ENCODE results near the gene TSC2. TPM values are rescaled to one million over a fixed set of nuclear protein-coding genes. Genes with fewer than 3 reads are reported as not detected.
A peak's percentile ranks its signal among the peaks of the same experiment; 100 is the strongest.

The TSC2 gene
- total and polyA plus RNA-seq, 2 of the 13 experiments (the other 11 are each of a cell fraction or from before 2014, with no cell fraction given): 19.6 to 40.4 TPM

DNA sequence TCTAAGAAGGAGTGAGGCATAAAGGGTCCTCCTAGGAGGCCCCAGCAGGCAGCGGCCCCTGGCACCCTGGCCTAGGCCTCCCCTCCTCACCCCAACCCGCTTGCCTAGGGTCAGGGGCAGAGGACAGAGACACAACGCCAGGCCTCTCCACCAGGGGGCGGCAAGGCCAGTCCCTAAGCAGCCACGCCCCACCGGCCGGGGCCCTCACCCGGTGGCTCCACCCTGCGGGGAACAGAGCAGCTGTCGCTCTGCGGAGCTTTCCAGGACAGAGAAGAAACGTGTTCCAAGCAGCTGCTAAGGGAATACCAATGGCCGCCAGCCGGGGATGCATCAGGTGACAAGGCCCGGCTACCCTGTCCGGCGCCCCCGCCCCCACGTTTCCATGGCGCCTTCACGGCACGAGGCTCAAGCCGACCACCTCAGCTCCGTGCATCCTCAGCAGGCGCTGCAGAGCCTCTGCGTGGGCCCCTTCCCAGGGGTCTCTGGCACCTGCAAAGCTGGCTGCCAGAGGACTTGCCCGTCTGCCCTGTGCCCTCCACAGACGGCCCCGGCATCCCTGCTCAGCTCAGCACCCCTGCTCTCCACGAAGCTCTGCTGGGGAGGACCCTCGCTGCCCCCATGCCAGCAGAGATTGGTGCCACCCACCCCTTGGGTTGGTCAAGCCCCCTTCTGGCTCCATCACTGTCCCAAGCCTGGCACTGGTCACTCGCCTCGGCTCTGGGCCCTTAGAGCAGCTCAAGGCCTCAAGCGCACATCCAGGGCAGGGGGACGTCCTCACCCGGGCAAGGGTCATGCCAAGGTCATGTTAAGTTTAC lies 43.8 kb upstream of the TSC2 start (continued):
- TF ChIP-seq, protein P1, sequence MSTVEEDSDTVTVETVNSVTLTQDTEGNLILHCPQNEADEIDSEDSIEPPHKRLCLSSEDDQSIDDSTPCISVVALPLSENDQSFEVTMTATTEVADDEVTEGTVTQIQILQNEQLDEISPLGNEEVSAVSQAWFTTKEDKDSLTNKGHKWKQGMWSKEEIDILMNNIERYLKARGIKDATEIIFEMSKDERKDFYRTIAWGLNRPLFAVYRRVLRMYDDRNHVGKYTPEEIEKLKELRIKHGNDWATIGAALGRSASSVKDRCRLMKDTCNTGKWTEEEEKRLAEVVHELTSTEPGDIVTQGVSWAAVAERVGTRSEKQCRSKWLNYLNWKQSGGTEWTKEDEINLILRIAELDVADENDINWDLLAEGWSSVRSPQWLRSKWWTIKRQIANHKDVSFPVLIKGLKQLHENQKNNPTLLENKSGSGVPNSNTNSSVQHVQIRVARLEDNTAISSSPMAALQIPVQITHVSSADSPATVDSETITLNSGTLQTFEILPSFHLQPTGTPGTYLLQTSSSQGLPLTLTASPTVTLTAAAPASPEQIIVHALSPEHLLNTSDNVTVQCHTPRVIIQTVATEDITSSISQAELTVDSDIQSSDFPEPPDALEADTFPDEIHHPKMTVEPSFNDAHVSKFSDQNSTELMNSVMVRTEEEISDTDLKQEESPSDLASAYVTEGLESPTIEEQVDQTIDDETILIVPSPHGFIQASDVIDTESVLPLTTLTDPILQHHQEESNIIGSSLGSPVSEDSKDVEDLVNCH (CRISPR knock-in tag; IDR thresholded peaks at IDR 0.05): no peak
- TF ChIP-seq ZNF790 (CRISPR knock-in tag; IDR thresholded peaks at IDR 0.05; ENCODE audit: borderline replicate concordance) (no peak), MTF1 (CRISPR knock-in tag; IDR thresholded peaks at IDR 0.05) (no peak), ZNF430 (CRISPR knock-in tag; IDR thresholded peaks at IDR 0.05) (no peak), ZNF530 (CRISPR knock-in tag; IDR thresholded peaks at IDR 0.05; ENCODE audit: low read depth) (no peak), CCAR2 (optimal IDR thresholded peaks at IDR 0.05; ENCODE audit: low read depth, low read length) (no peak), POLR2G (IDR thresholded peaks at IDR 0.05; ENCODE audit: low read depth, low read length) (no peak), ERF (CRISPR knock-in tag; IDR thresholded peaks at IDR 0.05) (peak; percentile 71), KMT2B (CRISPR knock-in tag; IDR thresholded peaks at IDR 0.05) (no peak), ZNF614 (CRISPR knock-in tag; IDR thresholded peaks at IDR 0.05; ENCODE audit: borderline replicate concordance) (peak; percentile 72; the same call in 1 of the 2 replicates), POLR2A (IDR thresholded peaks at IDR 0.05; ENCODE audit: insufficient read depth in 1 of 2, low read depth in 2 of 2, low read length in 2 of 2) (no peak), ZNF138 (CRISPR knock-in tag; IDR thresholded peaks at IDR 0.05; ENCODE audit: low read depth) (no peak)
- TF ChIP-seq, protein P2, sequence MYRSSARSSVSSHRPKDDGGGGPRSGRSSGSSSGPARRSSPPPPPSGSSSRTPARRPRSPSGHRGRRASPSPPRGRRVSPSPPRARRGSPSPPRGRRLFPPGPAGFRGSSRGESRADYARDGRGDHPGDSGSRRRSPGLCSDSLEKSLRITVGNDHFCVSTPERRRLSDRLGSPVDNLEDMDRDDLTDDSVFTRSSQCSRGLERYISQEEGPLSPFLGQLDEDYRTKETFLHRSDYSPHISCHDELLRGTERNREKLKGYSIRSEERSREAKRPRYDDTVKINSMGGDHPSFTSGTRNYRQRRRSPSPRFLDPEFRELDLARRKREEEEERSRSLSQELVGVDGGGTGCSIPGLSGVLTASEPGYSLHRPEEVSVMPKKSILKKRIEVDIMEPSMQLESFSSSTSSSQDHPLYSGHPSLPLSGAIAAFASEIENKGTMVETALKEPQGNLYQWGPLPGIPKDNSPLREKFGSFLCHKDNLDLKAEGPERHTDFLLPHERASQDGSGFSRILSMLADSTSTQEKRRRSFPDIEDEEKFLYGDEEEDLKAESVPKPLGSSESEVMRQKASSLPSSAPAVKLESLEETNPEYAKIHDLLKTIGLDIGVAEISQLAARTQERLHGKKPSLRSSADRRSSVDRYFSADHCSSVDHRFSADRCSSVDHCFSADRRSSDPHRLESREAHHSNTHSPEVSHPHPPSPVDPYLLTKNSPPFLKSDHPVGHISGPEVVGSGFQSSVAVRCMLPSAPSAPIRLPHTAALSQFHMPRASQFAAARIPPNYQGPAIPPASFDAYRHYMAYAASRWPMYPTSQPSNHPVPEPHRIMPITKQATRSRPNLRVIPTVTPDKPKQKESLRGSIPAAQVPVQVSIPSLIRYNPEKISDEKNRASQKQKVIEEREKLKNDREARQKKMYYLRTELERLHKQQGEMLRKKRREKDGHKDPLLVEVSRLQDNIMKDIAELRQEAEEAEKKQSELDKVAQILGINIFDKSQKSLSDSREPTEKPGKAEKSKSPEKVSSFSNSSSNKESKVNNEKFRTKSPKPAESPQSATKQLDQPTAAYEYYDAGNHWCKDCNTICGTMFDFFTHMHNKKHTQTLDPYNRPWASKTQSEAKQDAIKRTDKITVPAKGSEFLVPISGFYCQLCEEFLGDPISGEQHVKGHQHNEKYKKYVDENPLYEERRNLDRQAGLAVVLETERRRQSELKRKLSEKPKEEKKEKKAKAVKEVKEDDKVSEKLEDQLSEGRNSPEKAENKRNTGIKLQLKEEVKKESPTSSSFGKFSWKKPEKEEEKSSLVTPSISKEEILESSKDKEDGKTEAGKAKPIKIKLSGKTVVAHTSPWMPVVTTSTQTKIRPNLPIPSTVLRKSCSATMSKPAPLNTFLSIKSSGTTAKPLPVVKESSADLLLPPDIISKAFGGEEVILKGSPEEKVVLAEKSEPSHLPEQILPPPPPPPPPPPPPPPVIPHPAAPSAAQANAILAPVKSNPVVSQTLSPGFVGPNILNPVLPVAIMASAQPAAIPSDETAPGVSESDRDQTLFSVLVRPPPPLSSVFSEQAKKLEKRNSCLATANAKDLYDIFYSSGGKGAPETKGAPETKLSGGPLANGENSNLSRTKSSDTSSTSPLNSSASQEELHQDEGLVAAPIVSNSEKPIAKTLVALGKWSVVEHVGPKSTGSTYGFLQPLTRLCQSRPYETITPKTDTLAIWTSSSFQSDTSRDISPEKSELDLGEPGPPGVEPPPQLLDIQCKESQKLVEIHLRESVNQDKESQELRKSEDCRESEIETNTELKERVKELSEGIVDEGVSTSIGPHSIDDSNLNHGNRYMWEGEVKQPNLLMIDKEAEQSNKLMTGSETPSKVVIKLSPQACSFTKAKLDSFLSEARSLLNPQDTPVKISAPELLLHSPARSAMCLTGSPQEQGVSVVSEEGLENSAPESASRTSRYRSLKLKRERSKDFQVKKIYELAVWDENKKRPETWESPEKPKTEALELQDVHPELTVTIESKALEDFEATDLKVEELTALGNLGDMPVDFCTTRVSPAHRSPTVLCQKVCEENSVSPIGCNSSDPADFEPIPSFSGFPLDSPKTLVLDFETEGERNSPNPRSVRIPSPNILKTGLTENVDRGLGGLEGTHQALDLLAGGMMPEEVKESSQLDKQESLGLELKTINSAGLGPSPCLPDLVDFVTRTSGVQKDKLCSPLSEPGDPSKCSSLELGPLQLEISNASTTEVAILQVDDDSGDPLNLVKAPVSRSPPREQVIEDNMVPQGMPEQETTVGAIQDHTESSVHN (CRISPR knock-in tag; IDR thresholded peaks at IDR 0.05): no peak
- TF ChIP-seq, protein P3, sequence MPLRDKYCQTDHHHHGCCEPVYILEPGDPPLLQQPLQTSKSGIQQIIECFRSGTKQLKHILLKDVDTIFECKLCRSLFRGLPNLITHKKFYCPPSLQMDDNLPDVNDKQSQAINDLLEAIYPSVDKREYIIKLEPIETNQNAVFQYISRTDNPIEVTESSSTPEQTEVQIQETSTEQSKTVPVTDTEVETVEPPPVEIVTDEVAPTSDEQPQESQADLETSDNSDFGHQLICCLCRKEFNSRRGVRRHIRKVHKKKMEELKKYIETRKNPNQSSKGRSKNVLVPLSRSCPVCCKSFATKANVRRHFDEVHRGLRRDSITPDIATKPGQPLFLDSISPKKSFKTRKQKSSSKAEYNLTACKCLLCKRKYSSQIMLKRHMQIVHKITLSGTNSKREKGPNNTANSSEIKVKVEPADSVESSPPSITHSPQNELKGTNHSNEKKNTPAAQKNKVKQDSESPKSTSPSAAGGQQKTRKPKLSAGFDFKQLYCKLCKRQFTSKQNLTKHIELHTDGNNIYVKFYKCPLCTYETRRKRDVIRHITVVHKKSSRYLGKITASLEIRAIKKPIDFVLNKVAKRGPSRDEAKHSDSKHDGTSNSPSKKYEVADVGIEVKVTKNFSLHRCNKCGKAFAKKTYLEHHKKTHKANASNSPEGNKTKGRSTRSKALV (CRISPR knock-in tag; IDR thresholded peaks at IDR 0.05): peak; percentile 65; the same call in 1 of the 2 replicates
- TF ChIP-seq, protein P4, sequence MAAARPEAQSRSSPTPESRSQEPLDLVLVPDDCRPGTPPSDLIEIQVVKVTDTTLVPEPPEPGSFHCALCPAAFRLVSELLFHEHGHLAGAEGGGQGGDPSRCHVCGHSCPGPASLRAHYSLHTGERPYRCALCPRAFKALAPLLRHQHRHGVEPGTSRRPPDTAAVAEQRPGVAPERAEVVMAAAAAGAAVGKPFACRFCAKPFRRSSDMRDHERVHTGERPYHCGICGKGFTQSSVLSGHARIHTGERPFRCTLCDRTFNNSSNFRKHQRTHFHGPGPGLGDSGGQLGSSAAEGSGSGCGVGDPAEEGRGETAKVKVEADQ (CRISPR knock-in tag; IDR thresholded peaks at IDR 0.05; ENCODE audit: borderline replicate concordance): peak; percentile 83; the same call in 1 of the 2 replicates
